ENCODE data around the gene ALDH1L1. TPM values are rescaled to one million over a fixed set of nuclear protein-coding genes. Genes with fewer than 3 reads are reported as not detected.

The ALDH1L1 gene
- total RNA-seq = 1.6 TPM

DNA sequence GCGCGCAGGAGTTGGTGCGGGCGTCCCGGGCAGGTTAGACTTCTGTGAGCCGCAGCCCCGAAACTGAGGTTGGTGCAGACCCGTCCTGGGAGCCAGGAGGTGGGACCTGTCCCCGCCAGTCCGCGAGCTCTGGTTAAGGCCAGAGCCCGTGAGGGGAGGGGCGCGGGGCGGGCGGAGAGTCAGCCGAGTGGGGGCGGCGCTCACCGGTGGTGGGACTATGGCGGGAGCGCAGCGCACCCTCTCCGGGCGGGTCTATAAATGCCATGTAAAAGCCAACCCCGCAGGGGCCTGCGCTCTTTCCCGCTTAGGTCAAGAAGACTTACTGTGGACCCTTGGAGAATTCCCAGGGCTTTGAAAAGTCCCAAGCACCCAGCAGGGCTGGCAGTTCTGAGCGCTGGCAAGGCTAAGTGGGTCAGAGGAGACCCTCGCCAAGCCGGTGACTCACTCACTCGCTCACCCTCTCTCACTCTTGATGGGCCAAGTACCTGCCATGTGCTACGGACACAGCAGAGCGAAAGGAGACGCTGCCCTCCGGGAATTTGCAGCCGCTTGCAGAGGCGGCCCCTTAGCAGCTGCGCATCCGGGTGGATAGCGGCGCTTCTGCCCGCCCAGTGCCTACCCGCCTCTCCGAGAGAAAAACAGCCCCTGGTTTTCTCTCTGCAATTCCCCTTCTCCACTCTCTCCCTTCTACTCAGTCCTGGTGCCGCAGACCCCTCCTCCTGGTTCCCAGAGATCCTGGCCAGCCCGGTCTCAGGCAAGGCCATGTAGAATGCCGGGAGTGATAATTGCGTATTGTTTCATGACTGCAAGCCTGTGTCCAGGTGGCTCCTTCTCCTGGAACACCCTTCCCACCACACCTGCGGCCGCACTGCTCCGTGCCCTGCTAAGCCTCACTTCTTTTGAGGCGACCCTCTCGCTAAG, at the start of gene ALDH1L1:
ALDH1L1 (minus strand) TSS at position 110 of the 921 bp plus-strand sequence. CDS start 19,607 bp downstream, outside the sequence.
- DNase-seq (ENCODE audit: low spot score in 2 of 2) (peak in 1 of 2 donors; percentile 47), FAIRE-seq (no peak)

DNA sequence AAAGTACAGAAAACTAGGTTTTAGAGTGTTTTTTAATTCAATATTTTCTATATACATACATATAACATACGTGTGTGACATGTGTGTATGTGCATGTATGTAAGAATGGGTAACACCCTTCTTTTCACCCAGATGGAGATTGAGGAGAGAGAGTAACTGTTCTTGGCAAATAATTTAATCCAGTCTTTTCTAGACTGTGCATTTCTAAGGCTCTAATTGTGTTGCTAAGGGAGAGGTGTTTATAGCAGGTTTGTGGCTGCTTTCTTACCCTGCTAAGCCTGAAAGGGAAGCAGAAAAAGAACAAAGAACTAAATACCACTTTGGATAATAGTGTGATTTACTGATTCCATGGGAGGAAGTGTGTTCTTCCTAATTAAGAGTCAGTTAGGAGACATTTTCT, 46.0 kb upstream of the ALDH1L1 start:
- FAIRE-seq = no peak
- DNase-seq (ENCODE audit: low spot score in 2 of 2) = no peak

DNA sequence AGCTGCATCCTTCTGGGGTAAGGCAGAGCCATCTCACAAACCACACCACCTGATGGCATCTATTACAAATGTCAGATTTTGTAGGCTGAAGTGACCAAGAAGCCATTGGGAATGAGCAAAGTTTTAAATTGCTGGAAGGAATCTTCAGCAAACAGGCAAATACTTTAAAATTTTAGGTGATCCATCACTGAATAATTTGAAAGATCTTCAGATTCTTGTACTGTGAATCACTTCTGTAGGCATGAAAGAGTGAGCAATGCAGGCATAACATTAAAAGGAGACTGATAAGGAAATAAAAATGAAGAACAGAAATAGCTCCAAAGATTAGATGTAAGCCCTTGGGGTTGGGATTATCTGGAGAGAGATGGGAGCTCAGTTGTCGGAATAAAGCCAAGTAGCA, 36.0 kb upstream of the ALDH1L1 start:
- FAIRE-seq (no peak), DNase-seq (ENCODE audit: low spot score in 2 of 2) (no peak)

DNA sequence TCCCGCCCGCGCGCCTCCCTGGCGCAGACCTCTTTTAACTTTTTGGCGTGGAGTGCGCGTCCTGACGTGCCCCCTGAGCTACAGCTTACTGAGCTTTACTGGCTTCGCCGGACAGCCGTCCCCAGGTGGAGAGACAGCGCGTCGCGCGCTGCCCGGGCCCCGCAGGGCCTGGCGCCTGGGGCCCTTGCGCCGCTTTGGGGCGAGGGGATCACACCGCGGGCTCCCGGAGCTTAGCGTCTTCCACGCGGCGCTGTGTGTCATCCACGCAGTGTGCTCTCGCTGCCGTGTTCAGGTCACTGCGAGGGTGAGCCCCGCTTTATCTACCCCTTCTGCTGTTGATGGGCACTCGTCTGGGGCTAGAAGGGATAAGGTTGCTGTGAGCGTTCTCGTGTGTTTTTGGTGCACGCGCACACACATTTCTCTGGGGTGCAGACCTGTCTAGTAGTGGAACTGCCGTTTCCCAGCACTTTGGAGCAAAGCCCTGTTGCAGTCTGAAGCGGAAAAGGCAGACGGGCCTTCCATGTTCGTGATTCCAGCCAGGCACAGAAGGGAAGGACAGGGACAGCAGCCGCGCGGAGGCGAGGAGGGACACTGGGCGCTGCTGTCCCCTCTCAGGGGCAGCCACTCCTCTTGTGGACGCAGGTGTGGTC, 33.1 kb upstream of the ALDH1L1 start:
- DNase-seq (ENCODE audit: low spot score in 2 of 2) = no peak
- no peak for FAIRE-seq

DNA sequence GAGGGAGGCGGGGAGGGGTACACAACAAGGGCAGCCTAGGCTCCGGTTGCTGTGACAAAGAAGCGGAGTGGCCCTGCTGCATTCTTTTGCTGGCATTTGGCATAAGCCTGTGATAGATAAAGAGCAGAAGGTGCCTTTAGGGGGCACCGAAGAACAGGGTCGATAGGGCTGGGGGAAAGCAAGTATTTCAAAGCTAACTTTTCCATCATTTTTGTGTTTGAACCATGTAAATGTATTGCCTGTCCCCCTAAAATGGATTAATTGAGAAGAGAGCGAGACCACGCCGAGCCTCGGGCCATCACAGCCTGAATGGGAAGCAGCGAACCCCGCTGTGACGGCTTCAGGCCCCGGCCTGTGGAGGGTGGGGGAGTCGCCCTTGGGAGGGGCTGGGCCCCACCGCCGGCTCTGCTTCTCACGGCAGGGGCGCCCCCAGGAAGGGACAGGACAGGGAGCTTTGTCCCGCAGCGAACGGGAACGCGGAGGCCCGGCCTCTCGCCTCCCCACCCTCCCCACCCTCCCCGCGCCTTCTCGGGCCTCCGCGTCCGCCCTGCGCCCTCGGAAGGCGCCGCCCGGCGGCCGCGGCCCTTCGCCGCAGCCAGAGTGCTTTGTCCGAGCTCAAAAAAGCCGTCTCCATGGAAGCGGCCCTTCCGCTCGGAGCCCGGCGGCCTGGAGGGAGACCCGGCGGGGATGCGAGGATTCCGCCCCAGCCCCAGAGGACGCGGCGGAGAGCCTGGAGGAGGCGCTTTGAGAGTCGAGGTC, 32.4 kb upstream of the ALDH1L1 start:
- no peak for FAIRE-seq
- peak; percentile 41 to 58 for DNase-seq (ENCODE audit: low spot score in 2 of 2)

DNA sequence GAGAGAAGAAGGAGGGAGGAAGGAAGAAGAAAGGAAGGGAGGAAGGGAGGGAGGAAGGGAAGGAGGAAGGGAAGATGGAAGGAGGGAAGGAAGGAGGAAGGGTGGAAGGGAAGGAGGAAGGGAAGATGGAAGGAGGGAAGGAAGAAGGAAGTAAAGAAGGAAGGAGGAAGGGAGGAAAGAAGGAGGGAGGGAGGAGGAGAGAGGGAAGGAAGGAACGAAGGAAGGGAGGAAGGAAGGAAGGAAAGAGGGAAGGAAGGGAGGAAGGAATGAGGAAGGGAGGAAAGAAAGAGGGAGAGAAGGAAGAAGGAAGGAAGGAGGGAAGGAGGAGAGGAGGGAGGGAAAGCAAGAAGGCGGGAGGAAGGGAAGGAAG, 31.8 kb upstream of the ALDH1L1 start:
- FAIRE-seq (no peak), DNase-seq (ENCODE audit: low spot score in 2 of 2) (no peak)

DNA sequence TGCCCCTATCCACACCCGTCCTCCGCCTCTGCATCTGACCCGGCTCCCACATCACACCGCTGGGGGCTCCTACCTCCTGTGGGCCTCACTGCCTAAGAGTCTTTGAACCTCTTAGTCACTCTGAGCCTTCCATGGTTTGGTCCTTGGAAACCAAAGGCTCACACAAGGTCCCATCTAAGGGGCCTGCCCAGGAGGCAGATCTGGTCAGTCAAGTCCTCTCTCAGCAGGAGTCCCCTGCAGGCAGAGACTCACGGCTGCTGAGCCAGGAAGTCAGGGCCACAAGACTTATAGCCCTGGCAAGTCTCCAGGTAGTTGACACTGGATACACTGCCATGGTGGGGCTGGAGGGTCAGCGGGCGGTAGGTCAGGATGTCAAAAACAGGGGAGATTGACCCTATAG, 31.2 kb upstream of the ALDH1L1 start:
- FAIRE-seq (no peak), DNase-seq (ENCODE audit: low spot score in 2 of 2) (no peak)

DNA sequence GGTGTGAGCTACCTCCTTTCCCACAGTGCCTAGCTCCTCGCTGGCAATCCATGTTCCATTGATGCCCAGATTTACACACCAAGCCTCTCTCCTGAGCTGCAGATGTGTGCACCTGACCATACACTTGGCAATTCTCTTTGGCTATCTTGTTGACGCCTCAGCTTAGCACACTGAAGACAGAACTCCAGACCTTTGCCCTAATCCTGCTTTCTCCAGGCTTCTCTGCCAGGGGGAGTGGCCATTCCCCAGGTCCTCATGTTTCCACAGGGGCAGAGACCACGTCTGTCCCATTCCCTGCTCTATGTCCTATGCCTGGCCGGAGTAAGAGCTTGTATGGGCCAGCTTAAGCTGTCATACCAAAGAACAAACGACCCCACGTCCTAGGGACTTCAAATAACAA, 30.2 kb upstream of the ALDH1L1 start:
- no peak for FAIRE-seq
- no peak for DNase-seq (ENCODE audit: low spot score in 2 of 2)

DNA sequence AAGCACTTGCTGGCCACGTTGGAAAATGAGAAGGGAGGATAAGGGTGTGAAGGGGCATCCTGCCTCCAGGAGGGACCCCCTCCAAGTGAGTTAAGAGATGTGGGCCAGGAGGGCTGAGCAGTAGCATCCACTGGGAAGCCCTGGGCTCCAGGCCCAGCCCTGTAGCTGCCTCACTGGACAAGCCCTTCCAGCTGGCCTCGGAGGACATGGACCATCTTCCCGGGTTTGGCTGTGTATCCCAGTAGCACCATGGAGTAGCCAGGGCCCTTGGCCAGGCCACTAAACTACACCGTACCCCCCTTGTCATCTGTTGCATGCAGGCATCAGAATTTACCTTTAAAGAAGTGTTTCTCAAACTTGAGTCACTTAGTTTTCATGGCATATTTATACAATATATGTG, 29.4 kb upstream of the ALDH1L1 start:
- no peak for FAIRE-seq
- no peak for DNase-seq (ENCODE audit: low spot score in 2 of 2)

DNA sequence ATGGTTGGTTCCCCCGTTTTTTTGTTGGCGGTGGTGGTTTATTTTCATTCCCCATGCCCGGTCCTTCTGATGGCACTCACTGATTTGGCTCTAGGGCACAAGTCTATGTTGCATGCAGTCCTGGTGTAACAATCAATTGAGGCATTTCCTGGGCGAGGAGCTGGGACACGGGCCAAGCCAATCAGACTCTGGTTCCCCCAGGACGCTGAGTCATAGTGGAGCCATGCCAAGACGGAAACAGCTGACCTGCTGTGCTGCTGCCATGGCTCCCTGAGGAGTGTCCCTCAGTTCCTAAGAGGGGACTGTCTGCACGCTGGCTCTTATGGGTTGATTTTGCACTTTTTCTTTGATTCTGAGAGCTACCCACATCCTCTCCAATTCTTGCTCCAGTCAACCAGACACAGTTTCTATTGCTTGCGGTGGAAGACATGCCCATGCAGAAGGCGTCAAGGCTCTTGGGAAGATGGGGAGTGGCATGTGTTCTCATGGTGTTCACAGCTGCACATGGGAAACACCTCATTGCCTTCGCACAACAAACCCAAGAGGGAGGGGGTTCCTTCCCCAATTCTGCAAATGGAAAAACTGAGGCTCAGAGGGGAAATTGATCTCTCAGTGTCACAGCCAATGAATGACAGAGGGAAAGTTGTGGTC, 28.3 kb upstream of the ALDH1L1 start:
- peak in 1 of 2 donors; percentile 58 for DNase-seq (ENCODE audit: low spot score in 2 of 2)
- FAIRE-seq = no peak

DNA sequence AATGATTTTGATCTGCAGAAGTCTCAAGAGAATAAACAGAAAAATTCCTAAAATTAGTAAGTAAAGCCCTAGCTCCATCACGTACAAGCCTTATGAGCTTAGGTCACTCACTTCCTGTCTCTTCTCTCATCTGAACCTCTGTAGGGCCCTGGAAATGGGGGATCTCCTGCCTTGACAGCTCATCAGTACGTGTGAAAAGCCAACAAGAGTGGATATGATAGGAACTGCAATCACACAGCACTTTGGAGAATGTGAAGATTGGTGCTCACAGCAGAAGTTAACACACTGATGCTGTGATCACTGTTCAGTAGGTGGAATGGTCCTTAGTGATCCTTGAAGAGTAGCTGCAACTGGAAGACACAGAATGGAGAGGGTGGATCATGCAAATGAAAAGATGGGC, 27.8 kb upstream of the ALDH1L1 start:
- DNase-seq (ENCODE audit: low spot score in 2 of 2) (no peak), FAIRE-seq (no peak)

DNA sequence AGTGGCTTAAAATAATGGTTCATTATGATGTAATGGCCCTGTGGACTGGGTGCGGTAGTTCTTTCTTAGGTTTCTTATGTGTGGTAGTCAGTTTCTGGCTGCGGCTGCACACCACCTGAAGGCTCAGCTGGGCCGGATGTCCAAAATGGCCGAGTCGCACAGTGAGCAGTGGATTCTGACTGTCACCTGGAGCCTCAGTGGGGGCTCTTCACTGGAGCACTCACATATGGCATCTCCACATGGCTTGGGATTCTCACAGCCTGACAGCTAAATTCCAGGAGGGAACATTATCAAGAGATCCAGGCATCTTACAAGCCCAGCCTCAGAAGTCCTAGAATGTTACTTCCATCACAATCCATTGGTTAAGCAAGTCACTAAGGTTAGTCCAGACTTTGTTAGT, 26.8 kb upstream of the ALDH1L1 start:
- DNase-seq (ENCODE audit: low spot score in 2 of 2) = no peak
- FAIRE-seq = no peak

DNA sequence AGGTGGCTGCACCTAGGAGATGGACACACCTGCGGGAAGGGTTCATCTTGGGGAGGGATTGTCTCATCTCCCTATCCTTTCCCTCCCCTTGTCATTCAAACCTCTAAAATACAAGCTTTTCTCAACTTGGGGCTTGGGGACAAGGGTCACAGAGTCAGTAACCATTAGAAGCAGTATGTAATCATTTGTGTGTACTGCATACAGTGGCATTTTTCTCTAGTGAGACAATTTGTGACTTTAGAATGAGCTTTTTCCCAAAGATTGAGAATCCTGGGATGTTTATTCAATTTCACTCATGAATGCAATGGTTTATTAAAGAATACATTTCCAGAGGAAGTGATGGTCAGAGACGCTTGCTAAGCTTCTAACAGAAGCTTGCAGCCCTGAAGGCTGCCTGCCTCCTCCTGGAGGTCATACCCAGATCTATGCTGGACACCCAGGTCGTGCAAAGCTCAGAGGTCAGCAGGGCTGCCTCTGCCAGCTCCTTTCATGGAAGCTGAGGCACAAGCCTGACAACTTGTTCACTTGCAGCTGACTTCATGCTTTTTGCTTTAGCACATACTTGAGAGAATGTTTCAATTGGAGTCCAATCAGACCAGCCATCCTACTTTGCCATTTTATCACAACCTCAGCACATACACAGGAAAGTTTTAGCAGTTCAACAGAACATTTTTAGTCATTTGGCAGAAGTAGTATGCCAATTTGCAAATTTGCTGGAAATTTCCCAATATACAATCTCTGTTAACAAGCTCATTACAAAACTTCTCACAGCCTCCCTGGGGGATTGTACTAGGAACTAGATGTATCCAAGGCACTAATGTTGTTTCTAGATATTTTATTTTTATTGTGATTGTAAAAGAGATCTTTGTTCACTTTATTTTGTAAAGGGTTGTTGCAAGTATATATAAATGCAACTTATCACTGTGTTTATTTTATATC, 25.6 kb upstream of the ALDH1L1 start:
- FAIRE-seq (no peak), DNase-seq (ENCODE audit: low spot score in 2 of 2) (no peak)

DNA sequence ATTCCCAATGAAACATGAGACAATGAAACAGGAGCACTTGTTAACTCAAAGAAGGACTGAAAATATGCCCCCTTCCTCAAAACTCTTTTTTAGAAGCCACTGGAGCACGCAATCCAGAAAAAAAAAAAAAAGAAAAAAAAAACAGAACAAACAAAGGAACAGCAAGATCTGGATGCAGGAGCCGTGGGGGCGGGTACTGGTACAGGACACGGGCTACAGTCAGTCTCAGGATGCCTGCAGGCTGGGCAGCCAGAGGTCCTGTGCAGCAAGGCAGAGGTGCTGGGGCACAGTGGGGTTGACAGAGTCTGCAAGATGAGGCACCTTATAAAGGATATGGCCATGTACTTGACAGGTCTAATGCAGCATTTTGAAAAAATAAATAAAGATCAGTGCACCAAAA, 22.3 kb upstream of the ALDH1L1 start:
- DNase-seq (ENCODE audit: low spot score in 2 of 2) (no peak), FAIRE-seq (no peak)

DNA sequence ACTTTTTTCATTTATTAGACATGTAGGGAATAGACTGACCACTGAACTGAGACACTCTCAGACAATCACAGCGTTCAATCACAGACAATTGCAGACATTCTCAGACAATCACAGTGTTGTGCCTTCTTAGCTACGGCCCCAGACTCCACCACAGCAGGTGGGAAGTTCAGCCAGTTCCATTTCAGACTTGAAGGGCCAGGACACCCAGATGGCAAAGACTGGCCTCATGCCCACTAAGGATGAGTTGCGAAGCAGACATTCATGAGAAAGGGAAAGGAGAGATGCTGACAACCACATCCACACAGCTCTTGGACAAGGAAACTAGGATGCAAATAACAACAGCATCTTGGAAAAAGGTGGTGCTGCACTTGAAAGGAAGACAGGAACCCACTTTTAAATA, 21.9 kb upstream of the ALDH1L1 start:
- no peak for FAIRE-seq
- no peak for DNase-seq (ENCODE audit: low spot score in 2 of 2)

DNA sequence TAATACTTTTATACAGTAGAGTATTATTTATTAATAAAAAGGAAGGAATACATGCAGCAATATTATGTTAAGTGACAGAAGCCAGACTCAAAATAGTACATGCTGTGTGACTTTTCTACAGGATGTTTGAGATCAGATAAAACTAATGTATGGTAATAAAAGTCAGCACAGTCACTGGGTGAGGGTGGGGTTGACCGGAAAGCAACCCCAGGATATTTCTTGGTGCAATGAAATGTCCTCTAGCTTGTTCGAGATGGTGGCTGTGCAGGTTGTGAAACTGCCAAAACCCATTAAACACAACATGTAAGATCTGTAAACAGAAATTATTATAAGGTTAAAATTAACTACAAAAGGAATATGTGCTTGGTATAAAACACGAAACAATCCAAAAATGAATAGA, 20.8 kb upstream of the ALDH1L1 start:
- DNase-seq (ENCODE audit: low spot score in 2 of 2) (no peak), FAIRE-seq (no peak)

DNA sequence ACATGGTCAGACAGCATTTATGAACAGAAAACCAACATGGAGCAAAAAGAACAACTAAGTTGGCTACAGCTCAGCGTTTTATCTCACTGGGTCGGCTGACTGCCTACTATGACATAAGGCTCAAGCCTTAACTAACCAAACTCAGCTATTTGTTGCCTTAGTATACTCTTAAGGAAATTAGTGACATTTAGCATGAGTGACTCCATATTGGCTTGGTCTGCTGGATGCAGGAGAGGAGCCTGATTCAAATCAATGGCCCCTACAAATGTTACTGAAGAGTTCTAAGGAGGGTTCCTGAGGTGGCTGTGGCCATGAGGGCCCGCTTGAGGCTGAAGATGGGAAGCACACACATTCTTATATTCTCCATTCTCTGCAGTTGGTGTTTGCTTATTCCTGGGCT, 20.1 kb upstream of the ALDH1L1 start:
- FAIRE-seq = no peak
- DNase-seq (ENCODE audit: low spot score in 2 of 2) = no peak

DNA sequence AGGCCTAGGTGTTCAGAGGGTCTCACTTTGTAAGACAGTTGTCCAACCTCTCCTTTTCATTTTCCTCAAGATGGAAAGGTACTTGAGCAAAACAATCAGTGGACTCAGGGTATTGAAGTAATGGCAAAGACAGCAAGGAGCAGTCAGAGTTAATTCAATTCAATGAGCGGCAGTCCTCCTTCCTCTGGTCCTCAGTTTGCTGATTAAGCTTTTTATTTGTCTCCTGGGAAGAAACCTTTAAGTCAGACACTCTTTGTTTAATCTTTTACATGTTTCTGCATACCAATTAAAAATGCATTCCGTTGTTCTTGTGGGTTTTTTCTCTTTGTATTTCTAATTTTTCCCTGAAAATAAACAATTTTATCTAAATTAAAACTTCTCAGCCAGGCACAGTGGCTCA, 18.9 kb upstream of the ALDH1L1 start:
- FAIRE-seq (no peak), DNase-seq (ENCODE audit: low spot score in 2 of 2) (no peak)

DNA sequence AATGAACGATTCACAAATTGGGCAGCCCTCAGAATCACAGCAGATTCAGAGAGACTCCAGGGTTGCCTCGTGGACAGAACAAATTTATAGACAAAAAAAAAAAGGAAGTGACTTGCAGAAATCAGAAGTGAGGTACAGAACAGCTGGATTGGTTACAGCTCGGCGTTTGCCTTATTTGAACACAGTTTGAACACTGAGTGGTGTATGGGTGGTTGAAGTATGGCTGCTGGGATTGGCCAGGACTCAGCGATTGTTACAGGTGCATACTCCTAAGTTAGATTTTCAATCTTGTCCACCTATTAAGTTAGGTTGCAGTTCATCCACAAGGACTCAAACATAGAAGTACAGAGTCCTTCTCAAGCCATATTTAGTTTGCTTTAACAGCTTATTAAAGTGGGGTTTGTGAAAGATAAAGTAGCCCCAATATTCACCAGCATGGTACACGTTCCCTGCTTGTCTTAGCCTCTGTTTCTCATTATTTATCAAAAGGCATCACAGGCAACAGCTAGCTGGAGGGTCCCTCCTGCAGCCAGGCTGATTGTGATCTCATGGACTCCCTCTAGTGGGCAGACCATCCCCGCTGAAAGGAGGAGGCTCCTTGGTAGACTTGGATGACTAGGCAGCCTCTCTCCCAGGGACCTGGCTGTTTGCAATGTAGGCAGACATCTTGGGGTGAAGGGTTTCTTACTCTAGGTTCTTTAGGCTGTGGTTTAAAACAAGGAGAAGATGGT, 17.6 kb upstream of the ALDH1L1 start:
- FAIRE-seq = no peak

More for the DNA sequence above, 17.6 kb upstream of the ALDH1L1 start:
- peak in 1 of 2 donors; percentile 52 for DNase-seq (ENCODE audit: low spot score in 2 of 2)

All from frontal cortex (tissue), 4 donors.